SK-N-SH (cell line): ENCODE data around the gene ABAT.

Source experiments
- EP300 ChIP-seq, 2 experiments: IDR thresholded peaks; 2 replicates each; pipeline versions ENCODE4 v1.4.0 to v1.6.1; 2012; ENCODE audit warnings: borderline replicate concordance in 1 of 2, low read depth in 1 of 2, low read length in 1 of 2
- NFIC ChIP-seq: IDR thresholded peaks from 2 replicates; pipeline ENCODE4 v1.4.0; 2012; ENCODE audit warnings: borderline replicate concordance
- POLR2AphosphoS5 ChIP-seq: IDR thresholded peaks from 2 replicates; pipeline ENCODE4 v1.6.1; 2012; ENCODE audit warnings: low read depth, low read length
- TAF1 ChIP-seq: IDR thresholded peaks from 2 replicates; pipeline ENCODE4 v1.6.1; 2012; ENCODE audit warnings: low read depth, mild to moderate bottlenecking, low read length, moderate library complexity, borderline replicate concordance
- YY1 ChIP-seq: IDR thresholded peaks from 2 replicates; pipeline ENCODE4 v1.4.0; 2012; ENCODE audit warnings: low read depth, mild to moderate bottlenecking
- TF ChIP-seq, protein P1 (sequence below): fragments of 200-600 bp; sonication (generic); IDR thresholded peaks from 2 replicates; pipeline ENCODE4 v1.6.1; 2017; ENCODE audit warnings: antibody characterized with exemption, mild to moderate bottlenecking, moderate library complexity
- TF ChIP-seq, protein P2 (sequence below): IDR thresholded peaks from 2 replicates; pipeline ENCODE4 v1.6.1; 2012; ENCODE audit warnings: mild to moderate bottlenecking, low read depth, low read length, moderate library complexity
- TF ChIP-seq, protein P3 (sequence below): IDR thresholded peaks from 2 replicates; pipeline ENCODE4 v1.4.0; 2012; ENCODE audit warnings: low read depth, borderline replicate concordance

DNA sequence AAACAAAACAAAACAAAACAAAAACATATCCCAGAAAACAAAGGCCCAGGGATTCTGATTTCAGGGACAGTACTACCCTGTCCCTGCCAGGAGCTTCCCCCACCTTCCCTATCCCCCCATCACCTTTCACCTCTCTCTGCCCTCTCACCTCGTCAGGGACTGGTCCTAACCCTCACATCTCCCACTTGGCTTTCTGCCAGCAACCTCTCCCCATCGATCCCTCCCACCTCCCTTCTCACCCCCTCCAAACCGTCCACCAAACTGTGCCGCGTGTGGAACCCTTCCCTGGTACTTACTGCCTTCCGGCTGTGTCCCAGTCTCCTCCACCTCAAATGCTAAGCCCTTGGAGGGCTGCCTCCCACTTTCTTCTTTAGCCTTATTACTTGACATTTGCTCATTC lies 86.7 kb downstream of the ABAT start:
- TF ChIP-seq, protein P1, sequence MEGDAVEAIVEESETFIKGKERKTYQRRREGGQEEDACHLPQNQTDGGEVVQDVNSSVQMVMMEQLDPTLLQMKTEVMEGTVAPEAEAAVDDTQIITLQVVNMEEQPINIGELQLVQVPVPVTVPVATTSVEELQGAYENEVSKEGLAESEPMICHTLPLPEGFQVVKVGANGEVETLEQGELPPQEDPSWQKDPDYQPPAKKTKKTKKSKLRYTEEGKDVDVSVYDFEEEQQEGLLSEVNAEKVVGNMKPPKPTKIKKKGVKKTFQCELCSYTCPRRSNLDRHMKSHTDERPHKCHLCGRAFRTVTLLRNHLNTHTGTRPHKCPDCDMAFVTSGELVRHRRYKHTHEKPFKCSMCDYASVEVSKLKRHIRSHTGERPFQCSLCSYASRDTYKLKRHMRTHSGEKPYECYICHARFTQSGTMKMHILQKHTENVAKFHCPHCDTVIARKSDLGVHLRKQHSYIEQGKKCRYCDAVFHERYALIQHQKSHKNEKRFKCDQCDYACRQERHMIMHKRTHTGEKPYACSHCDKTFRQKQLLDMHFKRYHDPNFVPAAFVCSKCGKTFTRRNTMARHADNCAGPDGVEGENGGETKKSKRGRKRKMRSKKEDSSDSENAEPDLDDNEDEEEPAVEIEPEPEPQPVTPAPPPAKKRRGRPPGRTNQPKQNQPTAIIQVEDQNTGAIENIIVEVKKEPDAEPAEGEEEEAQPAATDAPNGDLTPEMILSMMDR = no peak
- no peak for TF ChIP-seq EP300 (IDR thresholded peaks at IDR 0.05; ENCODE audit: borderline replicate concordance in 1 of 2, low read depth in 1 of 2, low read length in 1 of 2)
- no peak for TF ChIP-seq NFIC
- TF ChIP-seq TAF1 = no peak
- no peak for TF ChIP-seq POLR2AphosphoS5
- TF ChIP-seq, protein P2, sequence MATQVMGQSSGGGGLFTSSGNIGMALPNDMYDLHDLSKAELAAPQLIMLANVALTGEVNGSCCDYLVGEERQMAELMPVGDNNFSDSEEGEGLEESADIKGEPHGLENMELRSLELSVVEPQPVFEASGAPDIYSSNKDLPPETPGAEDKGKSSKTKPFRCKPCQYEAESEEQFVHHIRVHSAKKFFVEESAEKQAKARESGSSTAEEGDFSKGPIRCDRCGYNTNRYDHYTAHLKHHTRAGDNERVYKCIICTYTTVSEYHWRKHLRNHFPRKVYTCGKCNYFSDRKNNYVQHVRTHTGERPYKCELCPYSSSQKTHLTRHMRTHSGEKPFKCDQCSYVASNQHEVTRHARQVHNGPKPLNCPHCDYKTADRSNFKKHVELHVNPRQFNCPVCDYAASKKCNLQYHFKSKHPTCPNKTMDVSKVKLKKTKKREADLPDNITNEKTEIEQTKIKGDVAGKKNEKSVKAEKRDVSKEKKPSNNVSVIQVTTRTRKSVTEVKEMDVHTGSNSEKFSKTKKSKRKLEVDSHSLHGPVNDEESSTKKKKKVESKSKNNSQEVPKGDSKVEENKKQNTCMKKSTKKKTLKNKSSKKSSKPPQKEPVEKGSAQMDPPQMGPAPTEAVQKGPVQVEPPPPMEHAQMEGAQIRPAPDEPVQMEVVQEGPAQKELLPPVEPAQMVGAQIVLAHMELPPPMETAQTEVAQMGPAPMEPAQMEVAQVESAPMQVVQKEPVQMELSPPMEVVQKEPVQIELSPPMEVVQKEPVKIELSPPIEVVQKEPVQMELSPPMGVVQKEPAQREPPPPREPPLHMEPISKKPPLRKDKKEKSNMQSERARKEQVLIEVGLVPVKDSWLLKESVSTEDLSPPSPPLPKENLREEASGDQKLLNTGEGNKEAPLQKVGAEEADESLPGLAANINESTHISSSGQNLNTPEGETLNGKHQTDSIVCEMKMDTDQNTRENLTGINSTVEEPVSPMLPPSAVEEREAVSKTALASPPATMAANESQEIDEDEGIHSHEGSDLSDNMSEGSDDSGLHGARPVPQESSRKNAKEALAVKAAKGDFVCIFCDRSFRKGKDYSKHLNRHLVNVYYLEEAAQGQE = no peak
- TF ChIP-seq YY1 = no peak
- TF ChIP-seq, protein P3, sequence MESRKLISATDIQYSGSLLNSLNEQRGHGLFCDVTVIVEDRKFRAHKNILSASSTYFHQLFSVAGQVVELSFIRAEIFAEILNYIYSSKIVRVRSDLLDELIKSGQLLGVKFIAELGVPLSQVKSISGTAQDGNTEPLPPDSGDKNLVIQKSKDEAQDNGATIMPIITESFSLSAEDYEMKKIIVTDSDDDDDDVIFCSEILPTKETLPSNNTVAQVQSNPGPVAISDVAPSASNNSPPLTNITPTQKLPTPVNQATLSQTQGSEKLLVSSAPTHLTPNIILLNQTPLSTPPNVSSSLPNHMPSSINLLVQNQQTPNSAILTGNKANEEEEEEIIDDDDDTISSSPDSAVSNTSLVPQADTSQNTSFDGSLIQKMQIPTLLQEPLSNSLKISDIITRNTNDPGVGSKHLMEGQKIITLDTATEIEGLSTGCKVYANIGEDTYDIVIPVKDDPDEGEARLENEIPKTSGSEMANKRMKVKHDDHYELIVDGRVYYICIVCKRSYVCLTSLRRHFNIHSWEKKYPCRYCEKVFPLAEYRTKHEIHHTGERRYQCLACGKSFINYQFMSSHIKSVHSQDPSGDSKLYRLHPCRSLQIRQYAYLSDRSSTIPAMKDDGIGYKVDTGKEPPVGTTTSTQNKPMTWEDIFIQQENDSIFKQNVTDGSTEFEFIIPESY = no peak
